ENCODE results near the gene EFCAB13.

Gene EFCAB13

GRCh38 chr17:47323382-47324223 lies at the start of gene EFCAB13:
Gene EFCAB13 (plus strand): TSS chr17:47323955. CDS start chr17:47328354, 4,399 bp downstream.
- DNase-seq, result peak; percentile 72

GRCh38 chr17:47274319-47275069 lies 49.3 kb upstream of the EFCAB13 start:
- no peak for DNase-seq

- peak; percentile 85 for DNase-seq
Observed at GRCh38 chr17:47275245-47275984, 48.3 kb upstream of the EFCAB13 start.

GRCh38 chr17:47276444-47276843 lies 47.3 kb upstream of the EFCAB13 start:
- no peak for DNase-seq

GRCh38 chr17:47276868-47277267 lies 46.9 kb upstream of the EFCAB13 start:
- peak; percentile 39 for DNase-seq

- no peak for DNase-seq
Observed at GRCh38 chr17:47277921-47278320, 45.8 kb upstream of the EFCAB13 start.

GRCh38 chr17:47278561-47278960 lies 45.2 kb upstream of the EFCAB13 start:
- no peak for DNase-seq

- DNase-seq, result peak; percentile 100
Observed at GRCh38 chr17:47279062-47279801, 44.5 kb upstream of the EFCAB13 start.

- peak; percentile 92 for DNase-seq
Observed at GRCh38 chr17:47280072-47280811, 43.5 kb upstream of the EFCAB13 start.

- DNase-seq, result no peak
Observed at GRCh38 chr17:47281216-47281615, 42.5 kb upstream of the EFCAB13 start.

GRCh38 chr17:47285003-47285402 lies 38.8 kb upstream of the EFCAB13 start:
- no peak for DNase-seq

GRCh38 chr17:47286198-47286914 lies 37.4 kb upstream of the EFCAB13 start:
- no peak for DNase-seq

GRCh38 chr17:47287068-47287467 lies 36.7 kb upstream of the EFCAB13 start:
- no peak for DNase-seq

- no peak for DNase-seq
Observed at GRCh38 chr17:47287639-47288038, 36.1 kb upstream of the EFCAB13 start.

GRCh38 chr17:47288531-47289116 lies 35.1 kb upstream of the EFCAB13 start:
- DNase-seq, result no peak

- DNase-seq, result no peak
Observed at GRCh38 chr17:47289302-47289701, 34.5 kb upstream of the EFCAB13 start.

GRCh38 chr17:47290870-47291241 lies 32.9 kb upstream of the EFCAB13 start:
- no peak for DNase-seq

- peak; percentile 64 for DNase-seq
Observed at GRCh38 chr17:47291242-47291873, 32.4 kb upstream of the EFCAB13 start.

- DNase-seq, result no peak
Observed at GRCh38 chr17:47292206-47292605, 31.5 kb upstream of the EFCAB13 start.

All from kidney glomerular epithelial cell (primary cell).